Measurements from ENCODE around the gene KCNQ4.

DNA sequence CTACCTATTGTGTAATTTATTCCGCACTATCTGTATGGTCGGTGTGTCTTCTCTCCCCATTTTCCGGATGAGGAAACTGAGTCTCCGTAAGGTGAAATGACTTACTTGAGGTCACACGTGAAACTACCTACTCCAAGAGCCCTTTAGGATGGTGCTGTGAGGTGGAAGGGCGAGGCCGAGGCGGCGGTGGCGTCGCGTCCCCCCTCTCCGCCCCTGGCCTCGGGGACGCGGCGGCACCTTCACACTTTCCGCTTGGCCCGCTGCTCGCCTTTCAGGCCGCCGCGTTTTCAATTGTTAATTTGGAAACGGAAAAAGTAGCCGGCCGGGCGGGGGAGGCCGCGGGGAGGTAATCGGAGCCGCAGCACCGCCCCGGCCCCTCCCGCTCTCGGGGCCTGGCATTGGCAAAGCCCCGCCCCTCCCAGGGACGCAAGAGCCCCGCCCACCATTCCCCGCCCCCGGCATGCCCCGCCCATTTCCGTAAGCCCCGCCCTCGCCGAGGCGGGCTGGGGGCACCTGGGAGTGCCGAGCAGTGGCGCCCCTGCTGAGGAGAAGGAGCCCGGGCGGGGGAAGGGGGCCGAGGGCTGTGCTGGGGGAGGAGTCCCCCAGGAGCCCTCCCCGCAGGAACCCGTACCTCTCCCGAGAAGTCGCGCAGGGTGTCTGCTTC, 18.6 kb downstream of the KCNQ4 start:
- TF ChIP-seq, protein P1, sequence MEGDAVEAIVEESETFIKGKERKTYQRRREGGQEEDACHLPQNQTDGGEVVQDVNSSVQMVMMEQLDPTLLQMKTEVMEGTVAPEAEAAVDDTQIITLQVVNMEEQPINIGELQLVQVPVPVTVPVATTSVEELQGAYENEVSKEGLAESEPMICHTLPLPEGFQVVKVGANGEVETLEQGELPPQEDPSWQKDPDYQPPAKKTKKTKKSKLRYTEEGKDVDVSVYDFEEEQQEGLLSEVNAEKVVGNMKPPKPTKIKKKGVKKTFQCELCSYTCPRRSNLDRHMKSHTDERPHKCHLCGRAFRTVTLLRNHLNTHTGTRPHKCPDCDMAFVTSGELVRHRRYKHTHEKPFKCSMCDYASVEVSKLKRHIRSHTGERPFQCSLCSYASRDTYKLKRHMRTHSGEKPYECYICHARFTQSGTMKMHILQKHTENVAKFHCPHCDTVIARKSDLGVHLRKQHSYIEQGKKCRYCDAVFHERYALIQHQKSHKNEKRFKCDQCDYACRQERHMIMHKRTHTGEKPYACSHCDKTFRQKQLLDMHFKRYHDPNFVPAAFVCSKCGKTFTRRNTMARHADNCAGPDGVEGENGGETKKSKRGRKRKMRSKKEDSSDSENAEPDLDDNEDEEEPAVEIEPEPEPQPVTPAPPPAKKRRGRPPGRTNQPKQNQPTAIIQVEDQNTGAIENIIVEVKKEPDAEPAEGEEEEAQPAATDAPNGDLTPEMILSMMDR (IDR thresholded peaks at IDR 0.05; ENCODE audit: low read depth, low read length, poor library complexity, severe bottlenecking): no peak
- no peak for TF ChIP-seq EZH2phosphoT487 (IDR thresholded peaks at IDR 0.05; ENCODE audit: borderline replicate concordance, low read length)

Data from DOHH2 (cell line).